ENCODE measurements around the gene CTDSP1. TPM values are rescaled to one million over a fixed set of nuclear protein-coding genes. Genes with fewer than 3 reads are reported as not detected.
A peak's percentile ranks its signal among the peaks of the same experiment; 100 is the strongest.

CTDSP1 gene
- total and polyA plus RNA-seq, 4 donors, result 38.3 to 76.5 (median 56.6) TPM

- Histone ChIP-seq H3K27me3 (ENCODE audit: control insufficient read depth in 4 of 4, insufficient read depth in 4 of 4, low read length in 3 of 4) (no peaks in the 10 kb centered on the region), H3K27ac (ENCODE audit: low read depth in 1 of 2, low read length in 2 of 2) (no peak overlapping the region), H3K9me3 (ENCODE audit: control insufficient read depth in 4 of 4, low read length in 3 of 4) (no peaks in the 10 kb centered on the region), H3K9ac (ENCODE audit: low read depth in 1 of 2, low read length in 2 of 2) (no peak overlapping the region), H3K4me3 (ENCODE audit: low read depth in 1 of 3, low read length in 3 of 3) (no peak overlapping the region), H3K36me3 (ENCODE audit: control insufficient read depth in 4 of 4, insufficient read depth in 3 of 4, low read depth in 1 of 4, low read length in 3 of 4) (no peaks in the 10 kb centered on the region), H3K4me1 (ENCODE audit: control insufficient read depth in 4 of 4, insufficient read depth in 4 of 4, low read length in 3 of 4) (peaks cover 6 to 25% (median 22%) of the 10 kb centered on the region in 4 donors)
- 92% methylated on average over 6 of the region's 6 CpGs for WGBS
- peak; percentile 44 for DNase-seq (ENCODE audit: low spot score)
- TF ChIP-seq FOXA2 (IDR thresholded peaks at IDR 0.05), result no peak
- no peak for TF ChIP-seq HNF4G (IDR thresholded peaks at IDR 0.05)
- no peak for TF ChIP-seq TAF1 (conservative IDR thresholded peaks at IDR 0.05)
- no peak for TF ChIP-seq ZBTB33 (IDR thresholded peaks at IDR 0.05)
- TF ChIP-seq RAD21 (IDR thresholded peaks at IDR 0.05), result no peak
- no peak for TF ChIP-seq NR2F2 (IDR thresholded peaks at IDR 0.05)
- TF ChIP-seq RXRA (IDR thresholded peaks at IDR 0.05), result no peak
- no peak for TF ChIP-seq ATF3 (IDR thresholded peaks at IDR 0.05)
- TF ChIP-seq GABPA (IDR thresholded peaks at IDR 0.05 in 1 of 2, conservative IDR thresholded peaks at IDR 0.05 in 1 of 2), result no peak
- no peak for TF ChIP-seq EGR1 (IDR thresholded peaks at IDR 0.05; ENCODE audit: low read depth in 2 of 2)
- TF ChIP-seq MAX (IDR thresholded peaks at IDR 0.05), result no peak
These were observed 4.6 kb upstream of the CTDSP1 start for GRCh38 chr2:218395090-218395444.

- WGBS, result 40% methylated on average over 16 of the region's 16 CpGs
- DNase-seq (ENCODE audit: low spot score), result no peak
These were observed 4.2 kb upstream of the CTDSP1 start for GRCh38 chr2:218395456-218395825.

More at GRCh38 chr2:218395456-218395825, 4.2 kb upstream of the CTDSP1 start:
- H3K4me3 ChIP-seq (ENCODE audit: low read depth in 1 of 3, low read length in 3 of 3), result peak overlapping the region; percentile 53 to 91 (median 63)
- H3K4me1 ChIP-seq (ENCODE audit: control insufficient read depth in 4 of 4, insufficient read depth in 4 of 4, low read length in 3 of 4), result peaks cover 6 to 25% (median 22%) of the 10 kb centered on the region in 4 donors
- H3K9me3 ChIP-seq (ENCODE audit: control insufficient read depth in 4 of 4, low read length in 3 of 4), result no peaks in the 10 kb centered on the region
- H3K27me3 ChIP-seq (ENCODE audit: control insufficient read depth in 4 of 4, insufficient read depth in 4 of 4, low read length in 3 of 4), result no peaks in the 10 kb centered on the region
- H3K36me3 ChIP-seq (ENCODE audit: control insufficient read depth in 4 of 4, insufficient read depth in 3 of 4, low read depth in 1 of 4, low read length in 3 of 4), result no peaks in the 10 kb centered on the region
- peak overlapping the region; percentile 58 to 60 for H3K9ac ChIP-seq (ENCODE audit: low read depth in 1 of 2, low read length in 2 of 2)
- TF ChIP-seq GABPA (IDR thresholded peaks at IDR 0.05 in 1 of 2, conservative IDR thresholded peaks at IDR 0.05 in 1 of 2), result no peak
- no peak for TF ChIP-seq RAD21 (IDR thresholded peaks at IDR 0.05)
- no peak for TF ChIP-seq FOXA2 (IDR thresholded peaks at IDR 0.05)
- TF ChIP-seq YY1 (IDR thresholded peaks at IDR 0.05), result no peak
- no peak for TF ChIP-seq EGR1 (IDR thresholded peaks at IDR 0.05; ENCODE audit: low read depth in 2 of 2)
- TF ChIP-seq HNF4A (conservative IDR thresholded peaks at IDR 0.05), result no peak
- no peak for TF ChIP-seq FOXA1 (IDR thresholded peaks at IDR 0.05)
- no peak for TF ChIP-seq NR2F2 (IDR thresholded peaks at IDR 0.05)
- TF ChIP-seq ATF3 (IDR thresholded peaks at IDR 0.05), result no peak
- TF ChIP-seq TAF1 (conservative IDR thresholded peaks at IDR 0.05), result no peak
- no peak for TF ChIP-seq RXRA (IDR thresholded peaks at IDR 0.05)
- TF ChIP-seq JUND (IDR thresholded peaks at IDR 0.05), result no peak
- no peak for TF ChIP-seq CTCF (IDR thresholded peaks at IDR 0.05; ENCODE audit: low read depth, low read length, missing input control)
- no peak for TF ChIP-seq ZBTB33 (IDR thresholded peaks at IDR 0.05)
- TF ChIP-seq REST (IDR thresholded peaks at IDR 0.05), result no peak
- TF ChIP-seq HNF4G (IDR thresholded peaks at IDR 0.05), result no peak
- no peak for TF ChIP-seq SP1 (IDR thresholded peaks at IDR 0.05)
- TF ChIP-seq MAX (IDR thresholded peaks at IDR 0.05), result no peak
- peak overlapping the region; percentile 99 for H3K27ac ChIP-seq (ENCODE audit: low read depth in 1 of 2, low read length in 2 of 2)

Measured in liver (tissue), 9 donors.